ENCODE measurements around the gene KRT26.
"Not testable (repeated sequence)": the region's sequence is repeated elsewhere in the genome, so short reads cannot be mapped to it uniquely, and the experiment has no call there.

KRT26 gene

DNA sequence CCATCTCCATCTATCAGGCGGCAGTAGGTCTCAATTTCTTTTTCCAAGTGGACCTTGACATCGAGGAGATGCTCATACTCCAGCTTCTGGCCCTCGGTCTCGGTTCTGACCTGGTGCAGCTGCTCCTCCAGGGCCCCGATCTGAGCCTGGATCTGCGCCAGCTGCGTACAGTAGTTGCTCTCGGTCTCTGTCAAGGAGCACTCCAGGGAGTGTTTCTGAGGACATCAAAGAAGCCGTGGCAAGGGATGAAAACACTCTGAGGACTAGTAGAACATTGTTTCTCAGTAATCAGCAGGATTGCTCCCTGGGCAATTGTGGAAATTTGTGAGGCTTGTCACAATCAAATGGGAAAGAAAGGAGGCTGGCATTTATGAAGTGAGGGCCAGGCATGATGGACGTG lies 21.8 kb upstream of the KRT26 start:
- DNase-seq, result peak; percentile 24

DNA sequence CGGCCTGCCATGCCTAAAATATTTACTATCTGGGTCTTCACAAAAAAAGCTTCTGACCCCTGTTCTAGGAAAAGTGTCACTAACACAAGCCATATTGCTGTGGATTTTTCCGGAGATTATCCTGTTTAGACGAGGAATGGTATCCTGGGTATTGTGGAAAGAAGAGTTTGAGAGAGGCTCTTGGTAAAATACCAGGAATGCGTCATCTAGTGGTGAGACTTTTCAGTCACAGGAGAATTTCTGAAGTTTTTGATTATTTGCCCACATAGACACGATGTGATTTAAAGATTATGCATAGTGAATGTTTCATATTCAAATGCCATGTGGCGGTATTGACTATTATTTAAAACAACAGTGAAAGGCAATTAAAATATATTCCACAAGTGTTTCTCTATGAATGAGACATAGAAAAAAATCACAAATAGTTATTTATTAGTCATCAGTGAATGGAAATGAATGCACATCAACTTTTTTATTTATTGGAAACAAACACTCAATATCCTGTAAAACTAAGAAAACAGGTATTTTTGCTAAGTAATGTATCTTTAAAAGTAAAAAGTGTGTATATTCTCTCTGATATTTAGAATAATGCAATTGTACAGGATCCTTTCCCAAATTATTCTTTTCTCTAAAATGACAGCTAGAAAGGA lies 19.9 kb upstream of the KRT26 start:
- no peak for DNase-seq

- DNase-seq, result no peak
Measured at GRCh38 chr17:40791111-40791510, 19.1 kb upstream of the KRT26 start.

- no peak for DNase-seq
Measured at GRCh38 chr17:40782450-40782849, 10.4 kb upstream of the KRT26 start, which contains the start of gene KRT27. TSS of gene KRT27 (minus strand) at chr17:40782550. CDS start at chr17:40782493, 57 bp downstream.

GRCh38 chr17:40779181-40779909 lies 7.3 kb upstream of the KRT26 start:
- DNase-seq, result peak; percentile 22

DNA sequence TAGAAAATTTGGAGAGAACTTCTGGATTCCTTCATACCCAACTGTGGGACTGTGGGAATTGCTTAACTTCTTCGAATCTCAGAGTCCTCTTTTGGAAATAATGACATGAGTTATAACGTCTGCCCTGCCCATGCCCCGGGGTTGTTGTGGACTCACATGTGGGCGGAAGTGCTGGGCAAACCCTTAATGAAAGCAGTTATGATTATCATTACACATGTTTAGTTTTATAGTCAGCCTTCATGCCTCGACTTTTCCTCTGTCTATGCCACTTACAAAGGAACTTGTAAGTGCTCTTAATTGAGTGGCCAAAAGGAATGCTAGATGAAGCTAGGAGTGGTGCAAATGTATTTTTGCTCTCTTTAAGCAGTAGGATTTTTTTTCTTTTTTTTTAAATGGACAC lies 6.5 kb upstream of the KRT26 start:
- no peak for DNase-seq

GRCh38 chr17:40777971-40778370 lies 6.0 kb upstream of the KRT26 start:
- DNase-seq, result no peak

DNA sequence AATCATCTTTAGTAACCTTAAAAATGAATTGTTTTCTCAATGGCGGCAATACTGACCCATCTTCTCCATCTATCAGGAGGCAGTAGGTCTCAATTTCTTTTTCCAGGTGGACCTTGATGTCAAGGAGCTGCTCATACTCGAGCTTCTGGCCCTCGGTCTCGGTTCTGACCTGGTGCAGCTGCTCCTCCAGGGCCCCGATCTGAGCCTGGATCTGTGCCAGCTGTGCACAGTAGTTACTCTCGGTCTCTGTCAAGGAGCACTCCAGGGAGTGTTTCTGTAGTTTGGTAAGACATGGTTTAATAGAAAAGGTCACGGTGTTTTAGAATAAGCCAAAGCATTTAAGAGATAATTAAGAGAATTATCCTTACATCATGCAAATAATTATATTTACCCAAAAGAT lies 5.5 kb upstream of the KRT26 start:
- DNase-seq, result no peak

GRCh38 chr17:40775945-40776344 lies 3.9 kb upstream of the KRT26 start:
- DNase-seq, result no peak

DNA sequence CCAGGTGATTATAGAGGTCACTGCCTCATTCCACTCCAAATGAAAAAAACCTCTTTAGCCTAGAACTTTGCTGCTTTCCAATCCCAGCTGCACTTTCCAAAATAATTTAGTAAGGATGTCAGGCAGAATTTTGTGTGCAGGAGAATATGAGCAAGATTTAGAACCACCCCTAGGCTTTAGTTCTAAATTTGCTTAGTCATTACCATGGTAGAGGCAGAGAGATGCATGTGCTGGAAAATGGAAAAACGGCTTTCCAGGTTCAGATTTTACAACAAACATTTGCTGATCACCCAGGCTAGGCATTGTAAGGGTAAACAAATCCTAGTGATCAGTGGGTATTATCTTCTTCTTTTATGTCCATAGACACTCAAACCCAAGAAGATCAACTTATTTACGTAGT lies 6.3 kb downstream of the KRT26 start:
- no peak for DNase-seq

- DNase-seq, result no peak
Measured at GRCh38 chr17:40763752-40764151, 8.2 kb downstream of the KRT26 start.

- DNase-seq, result no peak
Measured at GRCh38 chr17:40760105-40761016, 11.6 kb downstream of the KRT26 start.

DNA sequence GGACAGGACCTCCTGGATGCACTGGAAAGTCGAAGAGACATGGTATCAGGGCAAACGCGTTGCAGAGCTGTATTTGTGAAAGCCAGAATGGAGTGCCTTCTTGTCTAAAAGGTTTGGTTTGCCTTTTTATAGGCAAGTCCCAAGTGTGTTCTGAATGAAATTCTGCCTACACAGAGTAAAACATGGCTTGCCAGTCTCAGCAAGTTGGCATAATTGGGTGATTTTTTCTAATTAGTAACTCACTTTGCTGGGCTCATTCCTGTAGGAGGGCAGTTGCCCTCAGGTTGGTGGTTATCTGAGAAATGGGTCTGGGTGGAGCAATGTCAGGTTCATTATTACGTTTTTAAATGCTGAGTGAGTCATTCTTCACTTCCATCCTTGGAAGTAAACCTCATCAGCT lies 16.8 kb downstream of the KRT26 start, which contains the start of gene KRT25:
Gene KRT25, minus strand, starts transcription at position 101 of the 400 bp plus-strand sequence. Its CDS starts 60 bp downstream, at position 41.
- no peak for DNase-seq

DNA sequence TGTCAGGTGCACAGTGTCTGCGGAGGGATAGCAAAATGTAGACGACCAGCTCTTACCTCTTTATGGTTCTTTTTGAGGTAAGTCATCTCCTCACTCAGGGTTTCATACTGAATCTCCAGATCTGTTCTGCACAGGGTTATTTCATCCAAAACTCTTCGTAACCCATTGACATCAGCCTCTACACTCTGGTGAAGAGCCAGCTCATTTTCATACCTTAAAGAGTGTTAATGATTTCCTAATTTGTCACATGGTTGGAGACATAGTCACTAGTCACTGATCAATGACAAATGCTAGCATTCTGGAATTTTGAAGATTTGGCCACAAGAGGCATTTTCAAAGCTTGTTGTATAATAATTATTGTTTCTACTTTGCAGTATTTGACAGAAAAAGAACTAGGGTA lies 18.2 kb downstream of the KRT26 start:
- DNase-seq, result no peak

- no peak for DNase-seq
Measured at GRCh38 chr17:40751065-40751464, 20.9 kb downstream of the KRT26 start.

GRCh38 chr17:40750391-40750790 lies 21.6 kb downstream of the KRT26 start:
- no peak for DNase-seq

DNA sequence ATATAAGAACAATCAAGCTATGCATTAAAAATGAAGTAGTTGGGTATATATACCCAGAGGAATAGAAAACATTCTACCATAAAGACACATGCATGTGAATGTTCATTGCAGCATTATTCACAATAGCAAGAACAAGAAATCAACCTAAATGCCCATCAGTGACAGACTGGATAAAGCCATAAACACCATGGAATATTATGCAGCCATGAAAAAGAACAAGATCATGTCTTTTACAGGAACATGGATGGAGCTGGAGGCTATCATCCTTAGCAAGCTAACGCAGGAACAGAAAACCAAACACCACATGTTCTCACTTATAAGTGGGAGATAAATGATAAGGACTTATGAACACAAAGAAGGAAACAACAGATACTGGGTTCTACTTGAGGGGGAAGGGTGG lies 23.3 kb downstream of the KRT26 start:
- not testable (repeated sequence) for DNase-seq

- no peak for DNase-seq
Measured at GRCh38 chr17:40738553-40738952, 33.4 kb downstream of the KRT26 start.

DNA sequence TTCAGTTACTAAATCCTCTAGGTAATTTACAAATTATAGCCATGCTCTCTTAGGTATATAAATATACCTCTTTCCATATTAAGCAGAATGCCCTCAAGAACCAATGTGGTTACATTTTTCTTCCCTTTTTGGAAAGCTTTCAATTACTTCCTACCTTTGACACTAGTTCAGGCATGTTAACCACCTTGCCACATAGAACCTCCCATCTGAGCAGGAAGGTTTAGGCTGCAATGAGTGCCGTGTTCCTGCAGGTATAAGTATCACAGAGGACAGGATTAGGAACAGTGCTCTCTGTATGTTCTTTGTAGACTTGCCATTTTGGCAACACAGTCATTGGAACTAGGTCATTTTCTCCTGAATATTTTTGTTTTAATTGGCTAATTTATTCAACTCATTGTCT lies 37.0 kb downstream of the KRT26 start:
- DNase-seq, result no peak

- no peak for DNase-seq
Measured at GRCh38 chr17:40734018-40734417, 38.0 kb downstream of the KRT26 start.

- no peak for DNase-seq
Measured at GRCh38 chr17:40730970-40731369, 41.0 kb downstream of the KRT26 start.

- no peak for DNase-seq
Measured at GRCh38 chr17:40727447-40728231, 44.4 kb downstream of the KRT26 start.

DNA sequence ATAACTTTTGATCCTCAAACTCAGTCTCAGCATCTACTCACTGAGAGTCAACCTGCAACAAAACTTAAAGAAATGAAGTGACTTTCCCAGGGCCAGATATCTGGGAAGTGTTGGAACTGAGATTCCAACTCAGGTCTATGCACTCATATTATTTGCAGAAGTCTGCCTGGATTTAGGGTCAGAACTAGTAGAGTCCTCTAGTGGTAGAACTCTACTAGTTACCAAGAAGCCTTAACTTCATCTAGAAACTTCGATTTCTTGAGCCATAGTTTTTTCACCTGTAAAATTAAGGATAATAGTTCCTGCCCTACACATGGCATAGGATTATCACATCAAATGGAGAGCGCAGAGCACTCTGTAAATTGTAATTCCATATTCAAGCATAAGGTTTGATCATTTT lies 45.1 kb downstream of the KRT26 start:
- no peak for DNase-seq

All from NCI-H1436 (cell line).